Testis (tissue), 2 donors: Measurements from ENCODE around the gene NOP58.

ENCODE experiments used
- CTCF ChIP-seq, 3 experiments: fragments of 450-650 bp in 2 of 3; fragments of 200-600 bp in 1 of 3; sonication (generic) in 1 of 3; IDR thresholded peaks; one replicate each; pipeline ENCODE4 v1.5.1; 2016 to 2019; ENCODE audit warnings: antibody characterized with exemption in 3 of 3, mild to moderate bottlenecking in 2 of 3, moderate library complexity in 1 of 3
- POLR2A ChIP-seq: fragments of 450-650 bp; IDR thresholded peaks from one replicate; pipeline ENCODE4 v1.6.1; 2017; ENCODE audit warnings: antibody characterized with exemption, mild to moderate bottlenecking, moderate library complexity

DNA sequence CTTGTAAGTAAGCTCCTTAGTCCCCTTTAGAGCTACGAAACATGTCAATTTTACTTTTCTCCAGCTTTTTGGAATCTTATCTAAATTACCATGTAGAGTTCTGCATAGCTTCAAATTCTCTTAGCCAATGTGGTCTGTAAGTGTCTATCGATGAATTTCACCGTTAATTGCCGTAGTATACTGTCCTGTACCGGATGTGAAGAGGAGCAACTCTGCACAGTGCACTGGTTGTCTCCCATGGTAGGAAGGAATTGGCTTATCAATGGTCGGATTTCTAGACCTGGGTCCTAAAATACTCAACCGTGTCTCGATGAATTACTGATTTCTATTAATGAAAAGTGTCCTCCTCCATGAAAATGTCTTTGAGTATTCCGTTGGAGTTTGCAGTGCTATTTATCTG, 1.9 kb downstream of the NOP58 start:
- TF ChIP-seq CTCF (IDR thresholded peaks at IDR 0.05), result no peak
- no peak for TF ChIP-seq POLR2A
